BE2C (cell line): Measurements from ENCODE around the gene POSTN.
"Not testable (repeated sequence)": the region's sequence is repeated elsewhere in the genome, so short reads cannot be mapped to it uniquely, and the experiment has no call there.

Source experiments
- DNase-seq: peaks from one replicate; pipeline ENCODE4 v3.0.0-alpha.2; 2020
- H3K27me3 ChIP-seq: fragments of 250-450 bp; sonication (Bioruptor Pico); 2 replicates; pipeline ENCODE4 v1.5.1; 2020; ENCODE audit warnings: mild to moderate bottlenecking
- H3K36me3 ChIP-seq: fragments of 250-450 bp; sonication (Bioruptor Pico); 2 replicates; pipeline ENCODE4 v1.5.1; 2020; ENCODE audit warnings: mild to moderate bottlenecking
- H3K4me1 ChIP-seq: fragments of 250-450 bp; sonication (Bioruptor Pico); 2 replicates; pipeline ENCODE4 v1.5.1; 2020
- H3K4me3 ChIP-seq: 2 replicates; pipeline ENCODE4 v1.5.1; 2011; ENCODE audit warnings: low read depth, low read length
- H3K9me3 ChIP-seq: fragments of 250-450 bp; sonication (Bioruptor Pico); 2 replicates; pipeline ENCODE4 v1.5.1; 2020
- CTCF ChIP-seq: IDR thresholded peaks from 2 replicates; pipeline ENCODE4 v1.5.1; 2012; ENCODE audit warnings: mild to moderate bottlenecking, low read depth, low read length

POSTN gene

GRCh38 chr13:37595162-37595561 lies 3.4 kb downstream of the POSTN start:
- H3K36me3 ChIP-seq: no peaks in the 10 kb centered on the region
- H3K4me1 ChIP-seq: no peaks in the 10 kb centered on the region
- TF ChIP-seq CTCF: no peak
- DNase-seq: no peak
- no peak overlapping the region for H3K4me3 ChIP-seq
- no peaks in the 10 kb centered on the region for H3K9me3 ChIP-seq
- peaks cover 2% of the 10 kb centered on the region; the same call in 1 of the 2 replicates for H3K27me3 ChIP-seq

DNA sequence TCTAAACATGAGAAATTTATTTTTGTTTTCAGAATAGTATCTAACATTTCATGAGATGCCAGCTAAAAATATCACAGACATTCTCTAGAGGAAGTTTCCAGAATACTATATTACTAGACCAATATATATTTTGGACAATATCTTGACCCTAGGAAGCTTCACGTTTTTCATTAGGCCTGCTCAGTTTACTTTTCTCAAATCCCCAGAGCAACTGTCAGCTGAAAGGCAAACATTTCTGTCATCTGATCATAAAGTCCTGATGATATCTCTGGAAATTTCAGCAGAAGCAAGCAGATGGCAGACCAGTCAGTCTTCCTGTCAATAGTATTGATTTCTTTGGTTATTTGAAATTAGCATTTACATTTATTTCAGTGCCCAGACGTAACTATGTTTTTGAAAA lies 4.0 kb downstream of the POSTN start:
- H3K36me3 ChIP-seq: no peaks in the 10 kb centered on the region
- H3K4me3 ChIP-seq: no peak overlapping the region
- no peak for DNase-seq
- H3K9me3 ChIP-seq: no peaks in the 10 kb centered on the region
- H3K4me1 ChIP-seq: no peaks in the 10 kb centered on the region
- peaks cover 2% of the 10 kb centered on the region; the same call in 1 of the 2 replicates for H3K27me3 ChIP-seq
- no peak for TF ChIP-seq CTCF

GRCh38 chr13:37589381-37589780 lies 9.2 kb downstream of the POSTN start:
- not testable (repeated sequence) for H3K4me1 ChIP-seq, H3K36me3 ChIP-seq, H3K4me3 ChIP-seq, DNase-seq, H3K9me3 ChIP-seq, H3K27me3 ChIP-seq

- no peaks in the 10 kb centered on the region for H3K9me3 ChIP-seq
- no peaks in the 10 kb centered on the region for H3K36me3 ChIP-seq
- no peaks in the 10 kb centered on the region for H3K27me3 ChIP-seq
- H3K4me3 ChIP-seq: no peak overlapping the region
- H3K4me1 ChIP-seq: no peaks in the 10 kb centered on the region
- no peak for TF ChIP-seq CTCF
- DNase-seq: no peak
These were observed 11.3 kb downstream of the POSTN start for GRCh38 chr13:37587236-37587635.

GRCh38 chr13:37586164-37586563 lies 12.4 kb downstream of the POSTN start:
- no peak overlapping the region for H3K4me3 ChIP-seq
- H3K4me1 ChIP-seq: no peaks in the 10 kb centered on the region
- H3K9me3 ChIP-seq: no peaks in the 10 kb centered on the region
- DNase-seq: no peak
- TF ChIP-seq CTCF: no peak
- H3K27me3 ChIP-seq: no peaks in the 10 kb centered on the region
- no peaks in the 10 kb centered on the region for H3K36me3 ChIP-seq

DNA sequence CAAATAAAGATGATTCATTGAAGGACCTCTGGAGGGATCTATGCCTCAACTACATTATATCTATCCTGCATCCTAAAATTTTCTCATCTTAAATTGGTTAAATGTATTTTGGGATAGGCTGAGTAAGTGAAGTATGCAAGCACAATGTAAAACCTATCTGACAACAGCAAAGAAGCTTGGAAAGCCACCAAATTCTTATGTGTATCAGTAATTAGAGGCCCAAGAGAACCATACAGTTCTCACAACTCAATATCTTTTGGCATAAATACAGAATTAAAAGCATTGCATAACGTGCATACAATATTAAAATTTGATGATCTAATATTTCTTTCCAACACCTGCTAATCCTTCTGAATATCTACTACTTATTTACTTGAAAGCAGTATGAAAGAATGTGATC lies 13.0 kb downstream of the POSTN start:
- H3K4me3 ChIP-seq: no peak overlapping the region
- no peaks in the 10 kb centered on the region for H3K36me3 ChIP-seq
- no peak for TF ChIP-seq CTCF
- H3K27me3 ChIP-seq: no peaks in the 10 kb centered on the region
- H3K9me3 ChIP-seq: no peaks in the 10 kb centered on the region
- DNase-seq: no peak
- no peaks in the 10 kb centered on the region for H3K4me1 ChIP-seq

DNA sequence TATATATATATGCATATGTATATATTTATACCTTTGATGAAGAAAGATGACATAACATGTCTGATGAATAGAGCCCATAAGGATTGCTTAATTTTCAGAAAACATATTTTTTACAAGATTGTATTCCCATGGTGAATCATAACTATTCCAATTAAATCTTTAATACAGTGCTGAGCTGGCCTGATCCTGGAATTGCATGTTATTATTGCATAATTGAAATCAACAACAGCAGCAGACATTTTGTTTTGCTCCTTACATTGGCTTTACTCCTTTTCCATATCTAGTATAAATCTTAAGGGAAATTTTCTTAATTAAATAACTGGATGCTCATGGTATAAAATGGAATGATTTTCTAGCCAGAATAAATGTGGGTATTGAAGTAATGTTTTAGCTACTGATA lies 22.0 kb downstream of the POSTN start:
- TF ChIP-seq CTCF: no peak
- Histone ChIP-seq H3K36me3 (no peaks in the 10 kb centered on the region), H3K4me3 (no peak overlapping the region), H3K9me3 (no peaks in the 10 kb centered on the region), H3K27me3 (no peaks in the 10 kb centered on the region), H3K4me1 (no peaks in the 10 kb centered on the region)
- no peak for DNase-seq
